HUDEP-2 (cell line): ENCODE results near the gene NAA25.

ENCODE experiments used
- DNase-seq, 76 experiments: peaks; one replicate each; lab custom pipeline; 2025; ENCODE audit not compliant: unreplicated experiment in 76 of 76; lab: John Stamatoyannopoulos, UW

The NAA25 gene

GRCh38 chr12:111991535-111991934 is 117.0 kb downstream of the NAA25 start:
- no peak for DNase-seq

- no peak for DNase-seq
Measured at GRCh38 chr12:111984820-111985219, 123.8 kb downstream of the NAA25 start.

DNA sequence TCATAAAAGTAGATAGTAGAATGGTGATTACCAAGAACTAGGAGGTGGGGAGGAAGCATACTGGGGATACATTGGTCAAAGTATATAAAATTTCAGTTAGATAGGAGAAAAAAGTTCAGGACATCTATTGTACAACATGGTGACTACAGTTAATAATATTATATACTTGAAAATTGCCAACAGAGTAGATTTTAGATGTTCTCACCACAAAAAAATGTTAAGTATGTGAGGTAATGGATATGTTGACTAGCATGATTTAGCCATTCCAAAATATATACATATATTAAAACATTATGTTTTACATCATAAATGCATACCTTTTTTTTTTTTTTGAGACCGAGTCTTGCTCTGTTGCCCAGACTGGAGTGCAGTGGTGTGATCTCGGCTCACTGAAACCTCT is 126.6 kb downstream of the NAA25 start:
- no peak for DNase-seq

- DNase-seq: no peak
Measured at GRCh38 chr12:111980598-111980997, 128.0 kb downstream of the NAA25 start.

DNA sequence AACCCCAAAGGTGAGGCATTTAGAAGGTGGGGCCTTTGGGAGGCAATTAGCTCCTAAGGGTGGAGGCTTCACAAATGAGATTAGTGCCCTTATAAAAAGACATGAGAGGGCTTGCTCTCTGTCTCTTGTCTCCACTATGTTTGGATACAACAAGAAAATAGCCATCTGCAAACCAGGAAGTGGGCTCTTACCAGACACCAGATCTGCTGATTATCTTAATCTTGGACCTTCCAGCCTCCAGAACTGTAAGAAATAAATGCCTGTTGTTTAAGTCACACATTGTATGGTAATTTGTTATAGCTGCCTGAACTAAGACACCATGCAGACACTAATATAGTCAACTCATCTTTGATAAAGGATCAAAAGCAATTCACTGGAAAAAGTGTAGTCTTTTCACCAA is 130.0 kb downstream of the NAA25 start:
- DNase-seq: peak in 5 of 76 experiments; percentile 4 to 17 (median 14)

DNA sequence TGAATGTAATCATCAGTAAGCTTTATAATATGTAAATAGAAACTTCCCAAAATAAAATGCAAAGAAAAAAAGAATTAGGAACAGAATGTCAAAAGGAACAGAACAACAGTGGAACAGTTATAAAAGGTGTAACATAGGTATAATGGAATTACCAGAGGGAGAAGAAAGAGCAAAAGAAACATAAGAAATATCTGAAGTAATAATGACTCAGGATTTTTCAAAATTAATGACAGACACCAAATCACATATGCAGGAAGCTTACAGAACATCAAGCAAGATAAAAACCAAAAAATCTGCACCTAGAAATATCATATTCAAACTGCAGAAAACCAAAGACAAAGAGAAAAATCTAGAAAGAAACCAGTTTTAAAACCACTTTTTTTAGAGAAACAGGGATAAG is 131.7 kb downstream of the NAA25 start:
- DNase-seq: no peak
